Measurements from ENCODE around the gene SPECC1L. TPM values are rescaled to one million over a fixed set of nuclear protein-coding genes. Genes with fewer than 3 reads are reported as not detected.

SPECC1L gene
- total and polyA plus RNA-seq, 3 experiments from 2014 or later, result 14.9 to 52.1 (median 51.9) TPM

DNA sequence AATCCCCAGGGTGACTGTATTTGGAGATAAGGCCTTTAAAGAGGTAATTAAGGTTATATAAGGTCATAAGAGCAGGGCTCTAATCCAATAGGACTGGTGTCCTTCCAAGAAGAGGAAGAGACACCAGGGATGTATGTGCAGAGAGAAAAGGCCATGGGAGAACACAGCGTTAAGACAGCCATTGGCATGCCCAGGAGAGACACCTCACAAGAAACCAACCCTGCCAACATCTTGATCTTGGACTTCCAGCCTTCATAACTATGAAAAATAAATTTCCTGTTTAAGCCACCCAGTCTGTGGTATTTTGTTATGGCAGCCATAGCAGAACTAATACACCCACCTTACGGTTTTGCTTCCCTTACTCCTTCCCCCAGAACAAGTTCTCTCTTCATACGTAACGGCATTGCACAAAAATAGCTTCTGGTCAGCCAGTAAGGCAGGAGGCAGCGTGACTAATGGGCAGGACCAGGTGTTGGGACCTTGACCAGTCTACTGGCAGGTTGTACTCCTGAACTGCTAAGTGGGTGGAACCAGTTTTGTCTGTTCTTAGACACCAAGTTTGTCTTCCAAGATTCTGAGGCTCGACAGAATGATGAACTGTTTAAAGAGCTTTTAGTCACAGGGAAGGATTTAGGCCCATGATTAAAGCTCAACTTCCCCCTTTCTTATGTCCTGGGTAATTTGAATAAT is 192.6 kb downstream of the SPECC1L start:
- Histone ChIP-seq H3K4me3 (ENCODE audit: low read length) (no peak overlapping the region), H3K9me3 (ENCODE audit: low read length) (no peaks in the 10 kb centered on the region), H3K36me3 (ENCODE audit: insufficient read depth, low read length) (no peaks in the 10 kb centered on the region), H3K4me1 (ENCODE audit: insufficient read depth, low read length) (peaks cover 5% of the 10 kb centered on the region), H3K27me3 (ENCODE audit: insufficient read depth, low read length, poor library complexity, severe bottlenecking) (no peaks in the 10 kb centered on the region), H3K27ac (ENCODE audit: low read depth, low read length) (no peak overlapping the region)
- no peaks in the 10 kb centered on the region for H3K27me3 Mint-ChIP-seq
- ChIA-PET CTCF (interaction anchor here (2.0 kb wide), 1 partner anchor 28 kb away, joined by 8 read pairs; no protein-coding TSS in a partner anchor), POLR2A (no interaction called here)
- no peak overlapping the region for H3K4me3 Mint-ChIP-seq
- H3K4me1 Mint-ChIP-seq, result peaks cover 0 to 11% (median 5%) of the 10 kb centered on the region in 3 donors
- H3K9me3 Mint-ChIP-seq, result no peaks in the 10 kb centered on the region
- DNase-seq, result no peak
- peak overlapping the region in 1 of 8 donors; percentile 33 for H3K27ac Mint-ChIP-seq
- H3K36me3 Mint-ChIP-seq, result no peaks in the 10 kb centered on the region

DNA sequence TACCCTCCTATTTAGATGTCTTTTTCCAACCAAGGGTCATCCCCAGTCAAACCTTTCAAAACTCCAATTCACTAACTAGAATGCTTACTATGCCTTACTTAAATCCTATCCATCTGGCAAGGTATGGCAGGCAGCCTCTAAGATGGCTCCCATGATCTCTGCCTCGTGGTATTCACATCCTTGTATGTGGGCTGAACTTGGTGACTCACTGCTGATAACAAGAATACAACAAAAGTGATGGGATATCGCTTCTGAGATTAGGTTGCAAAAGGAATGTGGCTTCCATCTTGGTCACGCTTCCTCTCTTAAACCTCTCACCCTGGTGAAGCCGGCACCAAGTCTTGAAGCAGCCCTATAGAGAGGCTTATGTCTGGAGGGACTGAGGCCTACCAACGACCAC is 194.9 kb downstream of the SPECC1L start:
- Mint-ChIP-seq H3K4me3 (no peak overlapping the region), H3K36me3 (no peaks in the 10 kb centered on the region), H3K27ac (peak overlapping the region in 2 of 8 donors; percentile 58 to 90), H3K9me3 (no peaks in the 10 kb centered on the region), H3K27me3 (no peaks in the 10 kb centered on the region), H3K4me1 (peaks cover 0 to 6% (median 3%) of the 10 kb centered on the region in 3 donors)
- DNase-seq, result no peak
- Histone ChIP-seq H3K9me3 (ENCODE audit: low read length) (no peaks in the 10 kb centered on the region), H3K36me3 (ENCODE audit: insufficient read depth, low read length) (no peaks in the 10 kb centered on the region), H3K27ac (ENCODE audit: low read depth, low read length) (no peak overlapping the region), H3K4me3 (ENCODE audit: low read length) (no peak overlapping the region), H3K4me1 (ENCODE audit: insufficient read depth, low read length) (peaks cover 5% of the 10 kb centered on the region), H3K27me3 (ENCODE audit: insufficient read depth, low read length, poor library complexity, severe bottlenecking) (no peaks in the 10 kb centered on the region)
- POLR2A ChIA-PET, result no interaction called here
- CTCF ChIA-PET, result interaction anchor here (2.0 kb wide), 1 partner anchor 31 kb away, joined by 8 read pairs; no protein-coding TSS in a partner anchor

DNA sequence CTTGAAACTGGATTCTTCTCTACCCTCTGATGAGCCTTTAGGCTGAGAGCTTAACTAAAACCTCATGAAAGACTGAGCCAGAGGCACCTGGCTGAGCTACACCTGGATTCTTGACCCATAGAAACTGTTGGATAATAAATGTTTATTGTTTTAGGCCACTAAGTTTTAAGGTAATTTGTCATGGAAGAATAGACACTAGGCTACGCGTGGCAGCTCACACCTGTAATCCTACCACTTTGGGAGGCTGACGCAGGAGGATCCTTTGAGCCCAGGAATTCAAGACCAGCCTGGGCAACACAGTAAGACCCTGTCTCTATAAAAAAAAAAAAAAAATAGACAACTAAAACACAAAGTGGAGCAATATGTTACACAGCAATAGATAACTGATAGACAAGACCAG is 195.3 kb downstream of the SPECC1L start:
- Mint-ChIP-seq H3K27me3 (no peaks in the 10 kb centered on the region), H3K36me3 (no peaks in the 10 kb centered on the region), H3K4me1 (peaks cover 0 to 2% (median 0%) of the 10 kb centered on the region in 3 donors), H3K9me3 (no peaks in the 10 kb centered on the region), H3K27ac (peak overlapping the region in 1 of 8 donors; percentile 90), H3K4me3 (no peak overlapping the region)
- no peak for DNase-seq
- POLR2A ChIA-PET, result no interaction called here
- H3K9me3 ChIP-seq (ENCODE audit: low read length), result no peaks in the 10 kb centered on the region
- H3K4me3 ChIP-seq (ENCODE audit: low read length), result no peak overlapping the region
- CTCF ChIA-PET, result interaction anchor here (0.7 kb wide), 1 partner anchor 88 kb away, joined by 3 read pairs; no protein-coding TSS in a partner anchor
- H3K27me3 ChIP-seq (ENCODE audit: insufficient read depth, low read length, poor library complexity, severe bottlenecking), result no peaks in the 10 kb centered on the region
- H3K4me1 ChIP-seq (ENCODE audit: insufficient read depth, low read length), result peaks cover 5% of the 10 kb centered on the region
- no peaks in the 10 kb centered on the region for H3K36me3 ChIP-seq (ENCODE audit: insufficient read depth, low read length)
- no peak overlapping the region for H3K27ac ChIP-seq (ENCODE audit: low read depth, low read length)

DNA sequence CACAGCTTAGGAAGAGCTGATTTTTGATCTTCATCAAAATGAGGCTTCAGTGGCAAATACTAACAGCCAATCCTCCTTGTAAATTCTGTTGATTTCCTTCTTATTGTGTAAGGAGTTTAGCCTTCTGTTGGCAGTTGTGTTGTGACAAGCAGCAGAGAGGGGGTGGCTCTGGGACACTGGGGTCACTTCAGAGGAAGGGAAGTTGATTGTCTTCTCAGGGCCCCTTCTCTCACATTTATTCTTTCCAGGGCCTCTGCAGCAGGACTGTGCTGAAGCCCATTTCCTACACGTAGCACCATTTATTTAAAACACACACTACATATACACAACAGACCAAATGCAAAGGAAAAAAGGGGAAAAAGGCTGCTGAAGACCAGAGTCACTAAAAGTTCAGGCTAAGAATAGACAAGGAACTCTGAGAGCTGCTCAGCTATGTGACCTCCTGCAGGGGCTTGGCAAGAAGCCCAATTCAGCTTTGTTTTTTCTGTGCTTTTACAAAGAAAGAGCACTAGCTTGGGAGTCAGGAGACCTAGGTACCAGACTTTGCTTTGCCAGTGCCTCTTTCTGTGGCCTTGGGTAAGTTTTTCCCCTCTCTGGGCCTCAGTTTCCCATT is 196.2 kb downstream of the SPECC1L start:
- H3K4me3 Mint-ChIP-seq, result no peak overlapping the region
- Histone ChIP-seq H3K27ac (ENCODE audit: low read depth, low read length) (no peak overlapping the region), H3K36me3 (ENCODE audit: insufficient read depth, low read length) (no peaks in the 10 kb centered on the region), H3K4me1 (ENCODE audit: insufficient read depth, low read length) (peaks cover 5% of the 10 kb centered on the region), H3K4me3 (ENCODE audit: low read length) (no peak overlapping the region), H3K9me3 (ENCODE audit: low read length) (no peaks in the 10 kb centered on the region), H3K27me3 (ENCODE audit: insufficient read depth, low read length, poor library complexity, severe bottlenecking) (no peaks in the 10 kb centered on the region)
- H3K27me3 Mint-ChIP-seq, result no peaks in the 10 kb centered on the region
- H3K36me3 Mint-ChIP-seq, result no peaks in the 10 kb centered on the region
- no peak overlapping the region for H3K27ac Mint-ChIP-seq
- no peaks in the 10 kb centered on the region for H3K4me1 Mint-ChIP-seq
- CTCF ChIA-PET, result interaction anchor here (0.7 kb wide), 1 partner anchor 87 kb away, joined by 3 read pairs; no protein-coding TSS in a partner anchor
- DNase-seq, result no peak
- POLR2A ChIA-PET, result no interaction called here
- no peaks in the 10 kb centered on the region for H3K9me3 Mint-ChIP-seq

DNA sequence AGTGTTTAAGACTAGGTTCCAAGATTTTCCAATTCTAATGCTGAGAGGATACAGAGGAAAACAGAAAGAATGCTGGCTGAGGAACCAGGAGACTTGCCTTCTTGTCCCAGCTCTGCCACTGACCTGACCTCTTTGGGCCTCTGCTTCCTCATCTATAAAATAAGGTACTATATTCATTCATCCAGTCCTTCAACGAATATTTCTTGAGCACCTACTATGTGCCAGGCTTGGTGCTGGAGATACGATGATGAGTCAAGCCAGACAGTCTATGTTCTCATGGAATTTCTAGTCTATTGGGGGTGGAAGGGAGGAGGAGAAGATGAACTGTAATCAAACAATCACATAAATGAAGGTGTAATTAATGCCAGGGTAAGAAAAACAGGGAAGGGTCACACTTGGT is 196.7 kb downstream of the SPECC1L start:
- CTCF ChIA-PET, result interaction anchor here (2.0 kb wide), 1 partner anchor 43 kb away, joined by 6 read pairs; no protein-coding TSS in a partner anchor
- H3K4me1 Mint-ChIP-seq, result no peaks in the 10 kb centered on the region
- Histone ChIP-seq H3K36me3 (ENCODE audit: insufficient read depth, low read length) (no peaks in the 10 kb centered on the region), H3K27me3 (ENCODE audit: insufficient read depth, low read length, poor library complexity, severe bottlenecking) (no peaks in the 10 kb centered on the region), H3K4me3 (ENCODE audit: low read length) (no peak overlapping the region), H3K27ac (ENCODE audit: low read depth, low read length) (no peak overlapping the region), H3K4me1 (ENCODE audit: insufficient read depth, low read length) (peaks cover 5% of the 10 kb centered on the region), H3K9me3 (ENCODE audit: low read length) (no peaks in the 10 kb centered on the region)
- no peak overlapping the region for H3K4me3 Mint-ChIP-seq
- POLR2A ChIA-PET, result no interaction called here
- no peak overlapping the region for H3K27ac Mint-ChIP-seq
- no peaks in the 10 kb centered on the region for H3K27me3 Mint-ChIP-seq
- no peaks in the 10 kb centered on the region for H3K9me3 Mint-ChIP-seq
- DNase-seq, result no peak
- peaks cover 0 to 3% (median 0%) of the 10 kb centered on the region in 3 donors for H3K36me3 Mint-ChIP-seq

Other genes with a start within 250 kb of the SPECC1L start
- under 1 TPM; 0.31 to 0.48 TPM for gene SUSD2, start 89.3 kb upstream of the SPECC1L start, total RNA-seq
- gene SUSD2, start 89.3 kb upstream of the SPECC1L start, polyA plus RNA-seq, result not detected
- not detected for gene GGT5, start 25.7 kb upstream of the SPECC1L start, total RNA-seq
- not detected for gene GGT5, start 25.7 kb upstream of the SPECC1L start, polyA plus RNA-seq
- 10 to 100 TPM; 23.2 to 26.7 TPM for gene ADORA2A, start 156.8 kb downstream of the SPECC1L start, total RNA-seq
- 89.6 TPM for gene ADORA2A, start 156.8 kb downstream of the SPECC1L start, polyA plus RNA-seq
- gene UPB1, start 224.5 kb downstream of the SPECC1L start, total RNA-seq, result not detected
- 0.10 TPM for gene UPB1, start 224.5 kb downstream of the SPECC1L start, polyA plus RNA-seq

Measured in CD8-positive, alpha-beta memory T cell (primary cell).